Coronary artery (tissue), 2 donors: ENCODE data around the gene DNAAF1.

ENCODE experiments used
- DNase-seq: peaks from one replicate; pipeline ENCODE4 v3.0.0-alpha.2; 2017; ENCODE audit warnings: low spot score
- H3K27ac ChIP-seq, 2 donors: fragments of 200-600 bp; sonication (generic); one replicate each; pipeline ENCODE4 v1.5.1; 2016 to 2019
- H3K4me3 ChIP-seq: fragments of 200-600 bp; sonication (generic); 2 replicates; pipeline ENCODE4 v1.5.1; 2016; ENCODE audit warnings: mild to moderate bottlenecking, moderate library complexity
- TF ChIP-seq, protein P1 (sequence below): fragments of 200-600 bp; sonication (generic); IDR thresholded peaks from one replicate; pipeline ENCODE4 v1.5.1; 2019; ENCODE audit warnings: antibody characterized with exemption

DNAAF1 gene

DNA sequence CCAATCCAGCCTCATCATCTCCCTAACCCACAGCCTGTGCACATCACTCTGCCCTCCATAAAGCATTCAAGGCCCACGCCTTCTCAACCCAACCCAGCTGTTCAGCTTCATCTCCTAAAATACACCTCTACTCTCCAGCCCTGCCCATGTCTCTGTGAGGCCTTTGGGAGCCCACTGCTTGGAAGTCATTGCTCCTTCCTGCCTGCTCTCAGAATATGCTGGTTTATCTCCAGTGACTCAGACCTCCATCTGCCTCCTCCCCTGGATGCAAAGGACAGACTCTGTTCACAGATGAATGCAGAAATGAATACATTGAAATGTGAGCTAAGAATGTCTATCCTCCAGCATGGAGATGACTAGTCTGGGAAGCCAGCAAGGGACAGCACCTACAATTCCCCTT is 75.7 kb downstream of the DNAAF1 start:
- no peak for DNase-seq
- H3K4me3 ChIP-seq: no peak overlapping the region
- no peak overlapping the region for H3K27ac ChIP-seq
- TF ChIP-seq, protein P1, sequence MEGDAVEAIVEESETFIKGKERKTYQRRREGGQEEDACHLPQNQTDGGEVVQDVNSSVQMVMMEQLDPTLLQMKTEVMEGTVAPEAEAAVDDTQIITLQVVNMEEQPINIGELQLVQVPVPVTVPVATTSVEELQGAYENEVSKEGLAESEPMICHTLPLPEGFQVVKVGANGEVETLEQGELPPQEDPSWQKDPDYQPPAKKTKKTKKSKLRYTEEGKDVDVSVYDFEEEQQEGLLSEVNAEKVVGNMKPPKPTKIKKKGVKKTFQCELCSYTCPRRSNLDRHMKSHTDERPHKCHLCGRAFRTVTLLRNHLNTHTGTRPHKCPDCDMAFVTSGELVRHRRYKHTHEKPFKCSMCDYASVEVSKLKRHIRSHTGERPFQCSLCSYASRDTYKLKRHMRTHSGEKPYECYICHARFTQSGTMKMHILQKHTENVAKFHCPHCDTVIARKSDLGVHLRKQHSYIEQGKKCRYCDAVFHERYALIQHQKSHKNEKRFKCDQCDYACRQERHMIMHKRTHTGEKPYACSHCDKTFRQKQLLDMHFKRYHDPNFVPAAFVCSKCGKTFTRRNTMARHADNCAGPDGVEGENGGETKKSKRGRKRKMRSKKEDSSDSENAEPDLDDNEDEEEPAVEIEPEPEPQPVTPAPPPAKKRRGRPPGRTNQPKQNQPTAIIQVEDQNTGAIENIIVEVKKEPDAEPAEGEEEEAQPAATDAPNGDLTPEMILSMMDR: no peak

DNA sequence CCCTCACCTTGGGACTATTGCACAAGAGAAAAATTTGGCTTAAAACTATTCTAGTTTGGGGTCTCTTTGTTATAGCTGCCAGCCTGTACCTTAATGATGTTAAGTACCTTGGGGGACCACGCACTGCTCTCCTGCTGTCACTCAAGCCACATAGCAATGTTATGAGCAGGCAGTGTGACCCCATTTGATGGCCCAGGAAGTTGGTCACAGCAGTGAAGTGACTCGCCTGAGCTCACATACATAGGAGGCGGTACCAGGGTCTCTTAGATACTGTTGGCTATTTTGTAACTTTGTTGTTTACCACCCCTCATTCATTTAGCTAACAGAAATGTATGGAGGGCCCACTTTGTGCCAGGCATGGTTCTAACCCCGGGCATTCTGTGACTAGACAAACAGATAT is 78.3 kb downstream of the DNAAF1 start:
- no peak for DNase-seq
- TF ChIP-seq, protein P1: no peak
- no peak overlapping the region for H3K27ac ChIP-seq
- no peak overlapping the region for H3K4me3 ChIP-seq

DNA sequence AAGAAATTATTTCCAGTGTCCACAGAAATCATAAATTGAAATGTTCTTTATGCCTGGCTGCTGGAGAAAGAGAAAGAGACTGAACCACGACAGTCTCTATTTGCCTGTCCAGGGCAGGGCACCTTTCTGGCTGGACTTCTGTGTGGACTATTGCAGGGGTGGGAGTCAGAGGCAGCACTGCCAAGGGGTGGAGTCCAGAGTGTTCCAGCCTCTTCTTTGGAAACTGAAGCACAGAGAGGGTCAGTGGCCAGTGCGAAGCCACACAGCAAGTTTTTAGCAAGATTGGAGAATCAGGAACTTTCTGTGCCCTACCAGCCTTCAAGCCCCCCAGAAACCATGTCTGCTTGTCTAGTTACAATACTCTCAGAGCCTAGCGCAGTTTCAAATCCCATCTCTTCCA is 79.4 kb downstream of the DNAAF1 start:
- H3K4me3 ChIP-seq: no peak overlapping the region
- TF ChIP-seq, protein P1: no peak
- no peak overlapping the region for H3K27ac ChIP-seq
- no peak for DNase-seq

DNA sequence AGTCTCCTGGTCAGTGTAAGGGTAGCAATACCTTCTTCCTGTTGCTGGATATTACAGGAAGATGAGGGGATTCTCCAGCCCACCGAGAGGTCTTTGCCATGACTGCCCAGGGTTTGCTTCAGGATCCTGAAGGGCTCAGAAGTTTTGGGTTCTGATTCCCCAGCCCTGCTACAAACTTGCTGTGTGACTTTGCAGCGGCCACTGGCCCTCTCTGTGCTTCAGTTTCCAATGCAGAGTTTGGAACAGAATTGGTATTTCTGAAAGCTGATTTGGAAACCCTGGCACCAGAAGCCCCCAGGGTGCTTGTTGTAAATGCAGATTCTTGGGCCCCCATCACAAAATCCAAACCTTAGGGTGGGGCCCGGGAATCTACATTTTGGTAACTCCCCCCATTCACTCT is 80.0 kb downstream of the DNAAF1 start:
- no peak overlapping the region for H3K27ac ChIP-seq
- no peak overlapping the region for H3K4me3 ChIP-seq
- DNase-seq: no peak
- TF ChIP-seq, protein P1: no peak

DNA sequence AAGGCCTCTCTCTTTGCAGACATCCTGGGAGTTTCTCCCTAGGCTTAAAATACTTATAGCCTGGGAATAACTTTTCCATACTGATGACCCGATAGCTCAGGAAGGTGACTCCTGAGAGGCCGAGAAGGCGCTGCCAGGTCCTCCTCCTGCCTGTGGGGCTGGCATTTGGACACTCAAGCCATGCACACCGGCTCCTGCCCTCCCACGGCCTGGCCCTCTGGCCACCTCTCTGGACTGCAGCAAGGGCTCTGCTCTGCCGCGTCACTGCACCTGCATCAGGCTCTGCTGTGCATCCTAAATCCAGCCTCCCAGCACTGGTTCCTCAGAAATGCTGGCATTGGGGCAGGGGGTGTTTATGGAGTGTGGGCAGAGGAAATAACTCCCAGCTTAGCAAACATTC is 80.5 kb downstream of the DNAAF1 start:
- TF ChIP-seq, protein P1: no peak
- no peak overlapping the region for H3K4me3 ChIP-seq
- DNase-seq: no peak
- no peak overlapping the region for H3K27ac ChIP-seq

DNA sequence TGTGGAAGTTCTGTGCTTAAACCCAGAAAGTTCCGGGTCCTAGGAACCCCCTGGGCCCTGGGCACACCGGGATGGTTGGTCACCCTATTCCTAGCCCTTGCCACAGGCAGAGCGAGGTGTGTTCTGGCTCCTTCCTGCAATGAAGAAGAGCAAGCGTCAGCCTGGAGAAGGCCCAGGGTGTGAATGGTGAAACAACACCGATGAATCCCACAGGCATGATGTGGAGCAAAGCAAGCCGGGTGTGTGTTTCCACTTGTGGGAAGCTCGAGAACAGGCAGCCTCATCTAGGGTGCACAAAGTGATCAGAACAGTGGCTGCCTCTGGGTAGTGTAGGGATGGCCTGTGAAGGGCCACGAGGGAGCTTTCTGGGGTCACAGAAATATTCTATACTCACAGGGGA is 80.9 kb downstream of the DNAAF1 start:
- TF ChIP-seq, protein P1: no peak
- no peak overlapping the region for H3K27ac ChIP-seq
- DNase-seq: no peak

More for the DNA sequence above, 80.9 kb downstream of the DNAAF1 start:
- H3K4me3 ChIP-seq: no peak overlapping the region
